HL-60 (cell line): ENCODE data around the gene DDX24.

Source experiments
- CTCF ChIP-seq: IDR thresholded peaks from one replicate; pipeline ENCODE4 v1.5.1; 2011; ENCODE audit warnings: low read length, control low read depth, inconsistent platforms; ENCODE audit not compliant: insufficient read depth
- GABPA ChIP-seq: IDR thresholded peaks from 2 replicates; pipeline ENCODE4 v1.6.1; 2012; ENCODE audit warnings: low read depth
- POLR2AphosphoS5 ChIP-seq: IDR thresholded peaks from 2 replicates; pipeline ENCODE4 v1.6.1; 2012; ENCODE audit warnings: low read depth
- REST ChIP-seq: IDR thresholded peaks from 2 replicates; pipeline ENCODE4 v1.6.1; 2012; ENCODE audit warnings: low read depth; ENCODE audit not compliant: insufficient replicate concordance
- SPI1 ChIP-seq: IDR thresholded peaks from 2 replicates; pipeline ENCODE4 v1.6.1; 2012; ENCODE audit warnings: low read depth, mild to moderate bottlenecking, borderline replicate concordance

GRCh38 chr14:94049625-94050023 is 31.4 kb downstream of the DDX24 start:
- TF ChIP-seq CTCF, result no peak
- no peak for TF ChIP-seq REST
- no peak for TF ChIP-seq SPI1
- TF ChIP-seq GABPA, result no peak
- no peak for TF ChIP-seq POLR2AphosphoS5
